Measurements from ENCODE around the gene RGS18. TPM values are rescaled to one million over a fixed set of nuclear protein-coding genes. Genes with fewer than 3 reads are reported as not detected.

The RGS18 gene
- total RNA-seq, 1 donor from 2014 or later, result 0.71 TPM

GRCh38 chr1:192153276-192153675, 5.0 kb upstream of the RGS18 start:
- H3K4me3 ChIP-seq, result no peak overlapping the region
- intact Hi-C loops (cut with micrococcal nuclease), result no loop called here
- TF ChIP-seq CTCF (IDR thresholded peaks at IDR 0.05; ENCODE audit: borderline replicate concordance), result no peak
- no peak overlapping the region for H3K27ac ChIP-seq (replicated peaks)
- no peaks in the 10 kb centered on the region for H3K36me3 ChIP-seq
- no peak for DNase-seq
- H3K27me3 ChIP-seq (ENCODE audit: low read depth), result no peaks in the 10 kb centered on the region
- H3K4me1 ChIP-seq, result no peaks in the 10 kb centered on the region
- H3K9me3 ChIP-seq (replicated peaks), result no peaks in the 10 kb centered on the region

GRCh38 chr1:192157067-192157466, 1.2 kb upstream of the RGS18 start:
- Histone ChIP-seq H3K27ac (replicated peaks) (no peak overlapping the region), H3K36me3 (no peaks in the 10 kb centered on the region), H3K27me3 (ENCODE audit: low read depth) (no peaks in the 10 kb centered on the region), H3K9me3 (replicated peaks) (no peaks in the 10 kb centered on the region), H3K4me3 (no peak overlapping the region), H3K4me1 (no peaks in the 10 kb centered on the region)
- TF ChIP-seq CTCF (IDR thresholded peaks at IDR 0.05; ENCODE audit: borderline replicate concordance), result no peak
- no peak for DNase-seq
- intact Hi-C loops (cut with micrococcal nuclease), result no loop called here

GRCh38 chr1:192159014-192159413, 752 bp downstream of the RGS18 start:
- H3K4me1 ChIP-seq, result no peaks in the 10 kb centered on the region
- peak overlapping the region; percentile 4 for H3K4me3 ChIP-seq
- H3K9me3 ChIP-seq (replicated peaks), result no peaks in the 10 kb centered on the region
- no peaks in the 10 kb centered on the region for H3K36me3 ChIP-seq
- no peak for TF ChIP-seq CTCF (IDR thresholded peaks at IDR 0.05; ENCODE audit: borderline replicate concordance)
- intact Hi-C loops (cut with micrococcal nuclease), result no loop called here
- no peaks in the 10 kb centered on the region for H3K27me3 ChIP-seq (ENCODE audit: low read depth)
- no peak for DNase-seq
- H3K27ac ChIP-seq (replicated peaks), result peak overlapping the region; percentile 11

DNA sequence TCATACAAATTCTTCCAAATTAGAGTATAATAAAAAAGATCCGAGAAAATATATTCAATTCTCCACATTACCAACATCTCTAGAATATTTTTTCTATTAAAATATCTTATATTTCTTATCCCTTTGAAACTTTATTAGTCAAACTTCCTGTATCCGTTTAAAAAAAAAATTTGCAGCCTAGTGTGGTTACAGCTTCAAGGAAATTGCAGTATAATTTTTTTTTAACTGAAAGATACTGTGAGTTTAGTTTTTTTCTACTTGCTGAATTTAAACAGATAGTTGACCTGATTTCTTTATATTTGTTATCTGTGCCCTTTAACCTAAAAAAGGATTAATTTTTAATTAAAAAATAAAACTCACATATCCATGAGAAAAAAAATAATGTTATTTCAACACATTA, 1.5 kb downstream of the RGS18 start:
- H3K27ac ChIP-seq (replicated peaks), result no peak overlapping the region
- H3K9me3 ChIP-seq (replicated peaks), result peaks cover 4% of the 10 kb centered on the region
- H3K36me3 ChIP-seq, result no peaks in the 10 kb centered on the region
- intact Hi-C loops (cut with micrococcal nuclease), result no loop called here
- DNase-seq, result no peak
- no peak for TF ChIP-seq CTCF (IDR thresholded peaks at IDR 0.05; ENCODE audit: borderline replicate concordance)
- no peaks in the 10 kb centered on the region for H3K27me3 ChIP-seq (ENCODE audit: low read depth)
- peak overlapping the region; percentile 4 for H3K4me3 ChIP-seq
- no peaks in the 10 kb centered on the region for H3K4me1 ChIP-seq

DNA sequence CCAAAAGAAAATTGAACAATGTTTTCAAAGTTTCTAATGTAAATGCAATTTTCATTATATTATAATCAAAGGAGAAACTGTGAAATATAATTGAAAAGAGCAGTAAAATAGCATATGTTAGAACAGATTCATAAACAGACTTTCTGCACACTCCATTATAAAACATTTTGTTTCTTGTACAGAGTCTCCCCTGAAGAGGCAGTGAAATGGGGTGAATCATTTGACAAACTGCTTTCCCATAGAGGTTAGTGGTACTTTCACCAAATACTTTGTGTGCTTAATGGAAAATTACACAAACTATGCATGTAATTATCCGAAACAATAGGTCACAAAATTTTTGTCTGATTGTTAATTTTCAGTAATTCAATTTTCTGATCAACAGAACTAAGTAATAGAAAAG, 1.9 kb downstream of the RGS18 start:
- Histone ChIP-seq H3K4me1 (no peaks in the 10 kb centered on the region), H3K27ac (replicated peaks) (no peak overlapping the region), H3K27me3 (ENCODE audit: low read depth) (no peaks in the 10 kb centered on the region), H3K4me3 (no peak overlapping the region), H3K36me3 (no peaks in the 10 kb centered on the region), H3K9me3 (replicated peaks) (peaks cover 9% of the 10 kb centered on the region)
- intact Hi-C loops (cut with micrococcal nuclease), result no loop called here
- no peak for DNase-seq
- no peak for TF ChIP-seq CTCF (IDR thresholded peaks at IDR 0.05; ENCODE audit: borderline replicate concordance)

GRCh38 chr1:192161976-192162375, 3.7 kb downstream of the RGS18 start:
- H3K27ac ChIP-seq (replicated peaks), result no peak overlapping the region
- DNase-seq, result no peak

More at GRCh38 chr1:192161976-192162375, 3.7 kb downstream of the RGS18 start:
- Histone ChIP-seq H3K36me3 (no peaks in the 10 kb centered on the region), H3K4me1 (no peaks in the 10 kb centered on the region), H3K27me3 (ENCODE audit: low read depth) (no peaks in the 10 kb centered on the region), H3K4me3 (no peak overlapping the region), H3K9me3 (replicated peaks) (peaks cover 16% of the 10 kb centered on the region)
- intact Hi-C loops (cut with micrococcal nuclease), result no loop called here
- TF ChIP-seq CTCF (IDR thresholded peaks at IDR 0.05; ENCODE audit: borderline replicate concordance), result no peak

Data from left ventricle myocardium inferior (tissue), 1 donor.